Measurements from ENCODE around the gene MRPL21. TPM values are rescaled to one million over a fixed set of nuclear protein-coding genes. Genes with fewer than 3 reads are reported as not detected.

The MRPL21 gene
- total RNA-seq, 2 experiments from 2014 or later = 99.6 to 104 TPM

DNA sequence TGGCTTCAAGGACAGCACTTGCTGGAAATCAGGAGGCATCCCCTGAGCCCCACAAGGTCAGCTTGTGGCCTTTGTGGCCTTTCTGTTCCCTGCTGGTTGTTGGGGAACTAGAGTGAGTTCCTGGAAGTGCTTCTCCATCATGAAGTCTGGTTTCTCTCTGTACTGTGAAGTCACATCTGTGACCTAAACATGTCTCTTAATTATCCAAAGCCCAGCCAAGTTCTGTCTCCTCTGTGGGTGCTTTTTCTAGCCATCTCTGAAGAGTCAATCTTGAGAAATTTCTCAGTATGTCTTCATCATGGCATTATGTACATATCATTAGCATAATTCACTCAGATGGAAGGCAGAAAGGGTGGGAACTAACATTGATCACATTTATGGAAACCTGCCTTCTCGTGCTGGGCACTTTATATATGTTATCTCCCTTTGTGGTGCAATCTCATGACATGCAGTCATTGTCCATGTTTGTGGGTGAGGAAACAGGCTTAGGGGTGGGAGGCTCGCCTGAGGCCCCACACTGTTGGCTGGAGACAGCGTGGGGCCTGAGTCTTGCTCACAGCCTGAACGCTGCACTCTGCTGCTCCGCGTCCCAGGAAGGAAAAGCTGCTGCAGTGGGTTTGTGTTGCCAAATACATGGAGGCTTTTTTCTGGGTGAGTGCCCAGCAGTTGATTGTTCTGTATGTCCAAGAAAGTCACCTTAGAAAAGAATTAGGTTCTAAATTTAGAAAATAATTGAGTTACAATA, 24.7 kb upstream of the MRPL21 start:
- intact Hi-C loops (cut with micrococcal nuclease) = no loop called here
- ATAC-seq (no peak), DNase-seq (no peak)
- POLR2A ChIA-PET = interaction anchor here (0.7 kb wide), 1 partner anchor 9 kb away, joined by 3 read pairs; no protein-coding TSS in a partner anchor
- CTCF ChIA-PET = no interaction called here
- peaks cover 19% of the 10 kb centered on the region for H3K9me3 Mint-ChIP-seq
- no peaks in the 10 kb centered on the region for H3K27me3 Mint-ChIP-seq
- no peaks in the 10 kb centered on the region for H3K4me1 Mint-ChIP-seq (ENCODE audit: low read depth)
- no peak overlapping the region for H3K27ac Mint-ChIP-seq
- TF ChIP-seq, protein P1, sequence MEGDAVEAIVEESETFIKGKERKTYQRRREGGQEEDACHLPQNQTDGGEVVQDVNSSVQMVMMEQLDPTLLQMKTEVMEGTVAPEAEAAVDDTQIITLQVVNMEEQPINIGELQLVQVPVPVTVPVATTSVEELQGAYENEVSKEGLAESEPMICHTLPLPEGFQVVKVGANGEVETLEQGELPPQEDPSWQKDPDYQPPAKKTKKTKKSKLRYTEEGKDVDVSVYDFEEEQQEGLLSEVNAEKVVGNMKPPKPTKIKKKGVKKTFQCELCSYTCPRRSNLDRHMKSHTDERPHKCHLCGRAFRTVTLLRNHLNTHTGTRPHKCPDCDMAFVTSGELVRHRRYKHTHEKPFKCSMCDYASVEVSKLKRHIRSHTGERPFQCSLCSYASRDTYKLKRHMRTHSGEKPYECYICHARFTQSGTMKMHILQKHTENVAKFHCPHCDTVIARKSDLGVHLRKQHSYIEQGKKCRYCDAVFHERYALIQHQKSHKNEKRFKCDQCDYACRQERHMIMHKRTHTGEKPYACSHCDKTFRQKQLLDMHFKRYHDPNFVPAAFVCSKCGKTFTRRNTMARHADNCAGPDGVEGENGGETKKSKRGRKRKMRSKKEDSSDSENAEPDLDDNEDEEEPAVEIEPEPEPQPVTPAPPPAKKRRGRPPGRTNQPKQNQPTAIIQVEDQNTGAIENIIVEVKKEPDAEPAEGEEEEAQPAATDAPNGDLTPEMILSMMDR (IDR thresholded peaks at IDR 0.05) = no peak
- peaks cover 60% of the 10 kb centered on the region for H3K36me3 Mint-ChIP-seq (ENCODE audit: low read depth)
- no peak overlapping the region for H3K4me3 Mint-ChIP-seq

DNA sequence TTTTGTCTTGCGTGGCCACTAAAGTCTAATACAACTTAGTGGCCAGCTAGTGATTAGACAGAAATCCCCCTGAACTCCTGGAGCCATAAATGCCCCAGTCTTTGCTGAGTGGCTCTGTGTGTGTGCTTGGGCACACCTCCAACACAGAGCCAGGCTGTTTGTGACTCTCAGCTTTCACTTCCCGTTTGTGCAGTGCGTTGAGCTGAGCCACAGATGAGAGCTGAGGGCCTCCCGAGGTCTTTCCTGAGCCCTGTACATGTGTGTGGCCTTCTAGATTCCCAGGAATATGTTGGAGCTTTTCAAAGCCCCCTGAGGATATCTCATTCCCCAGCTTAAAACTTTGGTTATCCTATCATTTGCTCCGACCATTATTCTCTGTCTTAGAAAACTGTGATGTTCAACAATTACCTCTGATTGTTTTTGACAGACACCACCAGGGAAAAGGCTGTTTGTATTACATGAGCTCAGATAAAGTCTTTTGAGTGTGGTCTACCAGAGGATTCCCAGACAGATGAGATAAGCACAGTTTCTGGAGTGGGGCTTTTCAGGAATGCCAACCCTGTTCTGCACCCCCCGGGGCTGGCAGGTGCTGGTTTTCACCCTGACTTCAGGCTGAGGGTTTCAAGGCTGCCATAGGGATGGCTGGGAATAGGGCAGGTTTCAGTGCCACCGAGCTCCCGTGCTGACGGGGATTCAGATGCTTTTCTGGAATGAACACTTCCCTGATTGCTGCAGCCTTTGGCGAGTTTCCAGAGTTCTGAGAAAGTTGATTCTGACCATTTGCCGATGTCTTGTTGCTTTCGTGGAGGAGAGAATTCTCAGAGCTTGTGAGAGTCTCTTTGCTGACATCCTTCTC, 23.9 kb upstream of the MRPL21 start:
- POLR2A ChIA-PET = no interaction called here
- CTCF ChIA-PET = interaction anchor here (0.8 kb wide), 1 partner anchor 9 kb away, joined by 3 read pairs; no protein-coding TSS in a partner anchor
- Mint-ChIP-seq H3K9me3 (peaks cover 21% of the 10 kb centered on the region), H3K4me1 (ENCODE audit: low read depth) (no peaks in the 10 kb centered on the region), H3K27ac (no peak overlapping the region), H3K36me3 (ENCODE audit: low read depth) (peaks cover 66% of the 10 kb centered on the region), H3K27me3 (no peaks in the 10 kb centered on the region), H3K4me3 (no peak overlapping the region)
- intact Hi-C loops (cut with micrococcal nuclease) = no loop called here
- TF ChIP-seq, protein P1 (IDR thresholded peaks at IDR 0.05) = no peak
- ATAC-seq (no peak), DNase-seq (no peak)

DNA sequence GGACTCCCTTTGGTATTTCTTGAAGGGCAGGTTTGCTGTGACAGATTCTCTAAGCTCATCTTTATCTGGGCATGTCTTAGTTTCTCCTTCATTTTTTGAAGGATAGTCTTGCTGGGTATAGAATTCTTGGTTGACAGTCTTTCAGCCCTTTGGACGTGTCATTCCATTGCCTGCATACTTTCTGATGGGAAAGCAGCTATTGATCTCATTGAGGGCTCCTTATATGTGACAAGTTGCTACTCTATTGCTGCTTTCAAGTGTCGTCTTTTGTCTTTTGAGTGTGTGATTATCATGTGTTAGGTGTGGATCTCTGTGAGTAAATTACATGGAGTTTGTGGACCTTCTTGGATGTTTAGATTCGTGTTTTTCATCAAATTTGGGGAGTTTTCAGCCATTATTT, 22.0 kb upstream of the MRPL21 start:
- DNase-seq = no peak
- intact Hi-C loops (cut with micrococcal nuclease) = no loop called here
- peaks cover 21% of the 10 kb centered on the region for H3K9me3 Mint-ChIP-seq
- CTCF ChIA-PET = no interaction called here
- H3K36me3 Mint-ChIP-seq (ENCODE audit: low read depth) = peaks cover 72% of the 10 kb centered on the region
- POLR2A ChIA-PET = no interaction called here
- no peaks in the 10 kb centered on the region for H3K4me1 Mint-ChIP-seq (ENCODE audit: low read depth)
- no peaks in the 10 kb centered on the region for H3K27me3 Mint-ChIP-seq
- TF ChIP-seq, protein P1 (IDR thresholded peaks at IDR 0.05) = no peak
- no peak for ATAC-seq
- H3K27ac Mint-ChIP-seq = no peak overlapping the region
- H3K4me3 Mint-ChIP-seq = no peak overlapping the region

DNA sequence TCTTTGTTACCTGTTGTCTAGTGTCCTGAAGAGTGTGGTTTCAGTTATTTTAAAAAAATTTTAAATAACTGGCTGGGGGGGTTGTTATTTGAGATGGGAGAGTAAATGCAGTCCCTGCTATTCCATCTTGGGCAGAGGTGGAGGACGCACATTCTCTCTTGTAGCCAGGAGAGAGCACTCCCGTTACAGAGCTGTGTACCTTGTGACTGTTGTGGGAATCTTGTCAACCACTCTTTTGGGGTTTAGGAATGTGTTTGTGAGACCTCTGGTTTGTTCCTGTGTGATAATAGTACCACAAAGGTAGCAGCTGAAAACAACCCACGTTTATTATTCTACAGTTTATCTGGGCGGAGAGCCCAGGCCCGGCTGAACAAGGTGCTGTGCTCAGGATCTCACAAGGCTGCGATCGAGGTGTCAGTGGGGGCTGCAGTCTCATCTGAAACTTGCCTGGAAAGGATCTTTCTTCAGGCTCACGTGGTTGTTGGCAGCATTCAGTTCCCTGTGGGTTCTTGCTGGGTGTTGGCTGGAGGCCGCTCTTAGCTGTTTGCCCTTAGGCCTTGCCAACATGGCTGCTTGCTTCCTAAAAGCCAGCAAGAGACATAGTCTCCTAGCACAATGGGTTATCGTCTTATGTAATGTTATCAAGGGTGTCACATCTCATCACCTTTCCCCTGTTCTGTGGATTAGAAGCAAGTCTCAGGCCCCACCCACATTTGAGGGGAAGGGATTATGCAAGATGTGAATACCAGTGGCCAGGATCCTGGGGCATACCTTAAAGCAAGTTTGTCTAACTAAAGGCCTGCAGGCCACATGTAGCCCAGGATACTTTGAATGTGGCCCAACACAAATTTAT, 20.7 kb upstream of the MRPL21 start:
- Mint-ChIP-seq H3K4me1 (ENCODE audit: low read depth) (peaks cover 2% of the 10 kb centered on the region), H3K36me3 (ENCODE audit: low read depth) (peaks cover 69% of the 10 kb centered on the region), H3K4me3 (no peak overlapping the region), H3K27me3 (no peaks in the 10 kb centered on the region), H3K9me3 (peaks cover 21% of the 10 kb centered on the region), H3K27ac (no peak overlapping the region)
- intact Hi-C loops (cut with micrococcal nuclease) = no loop called here
- no peak for DNase-seq
- POLR2A ChIA-PET = interaction anchor here (0.6 to 0.7 kb wide), 2 partner anchors 88 to 704 kb away, joined by 3 read pairs; no protein-coding TSS in a partner anchor
- TF ChIP-seq, protein P1 (IDR thresholded peaks at IDR 0.05) = no peak
- no peak for ATAC-seq
- CTCF ChIA-PET = no interaction called here

All from activated CD8-positive, alpha-beta T cell treated with anti-CD3 and anti-CD28 coated beads for 36 hours (primary cell).